HG03378 (cell line): ENCODE results near the gene ABCC4.

ENCODE experiments used
- ATAC-seq: cut with Tn5 transposase; IDR thresholded peaks from one replicate; pipeline ENCODE4 v1.9.1; 2021; ENCODE audit warnings: mild to moderate bottlenecking, moderate library complexity; ENCODE audit not compliant: unreplicated experiment

ABCC4 gene

GRCh38 chr13:95233026-95233635 is 68.1 kb downstream of the ABCC4 start:
- ATAC-seq: no peak

GRCh38 chr13:95231393-95231792 is 69.9 kb downstream of the ABCC4 start:
- ATAC-seq: no peak

GRCh38 chr13:95229855-95230254 is 71.4 kb downstream of the ABCC4 start:
- no peak for ATAC-seq

- no peak for ATAC-seq
Observed at GRCh38 chr13:95228130-95228529, 73.1 kb downstream of the ABCC4 start.

- ATAC-seq: peak; percentile 90
Observed at GRCh38 chr13:95226932-95227695, 74.1 kb downstream of the ABCC4 start.

GRCh38 chr13:95226476-95226875 is 74.8 kb downstream of the ABCC4 start:
- peak; percentile 2 for ATAC-seq

- ATAC-seq: no peak
Observed at GRCh38 chr13:95226050-95226449, 75.2 kb downstream of the ABCC4 start.

GRCh38 chr13:95224064-95224463 is 77.2 kb downstream of the ABCC4 start:
- no peak for ATAC-seq

GRCh38 chr13:95222733-95223018 is 78.6 kb downstream of the ABCC4 start:
- no peak for ATAC-seq

GRCh38 chr13:95221971-95222732 is 79.1 kb downstream of the ABCC4 start:
- ATAC-seq: peak; percentile 50

GRCh38 chr13:95220611-95221010 is 80.6 kb downstream of the ABCC4 start:
- ATAC-seq: no peak

- ATAC-seq: no peak
Observed at GRCh38 chr13:95217920-95218830, 83.1 kb downstream of the ABCC4 start.

GRCh38 chr13:95216182-95216581 is 85.1 kb downstream of the ABCC4 start:
- no peak for ATAC-seq

- ATAC-seq: no peak
Observed at GRCh38 chr13:95212983-95213850, 88.0 kb downstream of the ABCC4 start.

- no peak for ATAC-seq
Observed at GRCh38 chr13:95209109-95209508, 92.1 kb downstream of the ABCC4 start.

- peak; percentile 84 for ATAC-seq
Observed at GRCh38 chr13:95207769-95208366, 93.4 kb downstream of the ABCC4 start.

GRCh38 chr13:95206116-95206515 is 95.1 kb downstream of the ABCC4 start:
- ATAC-seq: no peak

- ATAC-seq: no peak
Observed at GRCh38 chr13:95204231-95204765, 97.0 kb downstream of the ABCC4 start.
